ENCODE measurements around the gene ABCC4. TPM values are rescaled to one million over a fixed set of nuclear protein-coding genes. Genes with fewer than 3 reads are reported as not detected.

Gene ABCC4
- total and polyA plus RNA-seq, 9 of the 15 experiments (the other 6 are each of a cell fraction or from before 2014, with no cell fraction given): 9.4 to 46.1 (median 25.4) TPM

DNA sequence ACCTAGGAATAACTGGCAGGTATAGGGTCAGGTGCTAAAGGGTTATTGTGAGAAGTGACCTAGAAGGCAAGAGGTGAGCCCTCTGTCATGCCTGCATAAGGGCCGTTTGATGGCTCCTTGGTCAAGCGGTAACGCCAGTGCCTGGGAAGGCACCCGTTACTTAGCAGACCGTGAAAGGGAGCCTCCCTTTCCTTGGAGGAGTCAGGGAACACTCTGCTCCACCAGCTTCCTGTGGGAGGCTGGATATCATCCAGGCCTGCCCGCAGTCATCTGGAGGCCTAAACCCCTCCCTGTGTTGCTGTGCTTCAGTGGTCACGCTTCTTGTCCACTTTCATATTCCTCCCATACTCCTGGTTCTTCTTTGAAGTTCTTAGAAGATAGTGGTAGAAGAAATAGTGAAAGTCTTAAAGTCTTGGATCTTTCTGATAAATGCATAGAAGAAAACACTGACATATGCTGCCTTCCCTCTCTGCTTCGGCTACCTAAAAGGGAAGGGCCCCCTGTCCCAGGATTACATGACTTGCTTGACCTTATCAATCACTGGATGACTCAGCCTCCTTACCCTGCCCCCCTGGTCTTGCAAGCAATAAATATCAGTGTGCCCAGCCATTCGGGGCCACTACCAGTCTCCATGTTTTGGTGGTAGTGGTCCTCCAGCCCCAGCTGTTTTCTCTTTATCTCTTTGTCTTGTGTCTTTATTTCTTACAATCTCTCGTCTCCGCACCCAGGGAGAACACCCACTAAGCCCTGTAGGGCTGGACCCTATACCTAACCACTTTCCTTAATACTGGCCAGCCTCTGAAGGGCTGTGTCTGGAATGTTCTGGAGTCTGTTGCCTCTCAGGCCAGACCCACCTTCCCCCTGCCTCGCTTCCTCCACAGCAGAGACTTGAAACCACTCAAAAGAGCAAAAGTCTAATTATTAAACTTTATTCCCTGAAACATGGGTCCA lies 16.1 kb upstream of the ABCC4 start (continued):
- TF ChIP-seq, protein P1, sequence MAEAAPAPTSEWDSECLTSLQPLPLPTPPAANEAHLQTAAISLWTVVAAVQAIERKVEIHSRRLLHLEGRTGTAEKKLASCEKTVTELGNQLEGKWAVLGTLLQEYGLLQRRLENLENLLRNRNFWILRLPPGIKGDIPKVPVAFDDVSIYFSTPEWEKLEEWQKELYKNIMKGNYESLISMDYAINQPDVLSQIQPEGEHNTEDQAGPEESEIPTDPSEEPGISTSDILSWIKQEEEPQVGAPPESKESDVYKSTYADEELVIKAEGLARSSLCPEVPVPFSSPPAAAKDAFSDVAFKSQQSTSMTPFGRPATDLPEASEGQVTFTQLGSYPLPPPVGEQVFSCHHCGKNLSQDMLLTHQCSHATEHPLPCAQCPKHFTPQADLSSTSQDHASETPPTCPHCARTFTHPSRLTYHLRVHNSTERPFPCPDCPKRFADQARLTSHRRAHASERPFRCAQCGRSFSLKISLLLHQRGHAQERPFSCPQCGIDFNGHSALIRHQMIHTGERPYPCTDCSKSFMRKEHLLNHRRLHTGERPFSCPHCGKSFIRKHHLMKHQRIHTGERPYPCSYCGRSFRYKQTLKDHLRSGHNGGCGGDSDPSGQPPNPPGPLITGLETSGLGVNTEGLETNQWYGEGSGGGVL (CRISPR knock-in tag; IDR thresholded peaks at IDR 0.05): no peak
- TF ChIP-seq NUFIP1 (IDR thresholded peaks at IDR 0.05; ENCODE audit: partially characterized antibody): no peak
- TF ChIP-seq ELF2 (CRISPR knock-in tag; IDR thresholded peaks at IDR 0.05): no peak
- no peak for TF ChIP-seq ZSCAN32 (CRISPR knock-in tag; IDR thresholded peaks at IDR 0.05)
- no peak for TF ChIP-seq ZNF551 (CRISPR knock-in tag; IDR thresholded peaks at IDR 0.05)
- no peak for TF ChIP-seq HDAC2 (IDR thresholded peaks at IDR 0.05)
- no peak for TF ChIP-seq DDX20 (tag; IDR thresholded peaks at IDR 0.05; ENCODE audit: low read depth)
- no peak for TF ChIP-seq ZFP30 (CRISPR knock-in tag; IDR thresholded peaks at IDR 0.05; ENCODE audit: borderline replicate concordance)
- TF ChIP-seq, protein P2, sequence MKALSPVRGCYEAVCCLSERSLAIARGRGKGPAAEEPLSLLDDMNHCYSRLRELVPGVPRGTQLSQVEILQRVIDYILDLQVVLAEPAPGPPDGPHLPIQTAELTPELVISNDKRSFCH (CRISPR knock-in tag; IDR thresholded peaks at IDR 0.05): no peak
- TF ChIP-seq, protein P2 (tag; IDR thresholded peaks at IDR 0.05): 0 out of 2 replicates have a peak, but pooled peaks have one; percentile 25
- no peak for TF ChIP-seq ZNF561 (CRISPR knock-in tag; conservative IDR thresholded peaks at IDR 0.05)
- TF ChIP-seq ZNF445 (CRISPR knock-in tag; IDR thresholded peaks at IDR 0.05; ENCODE audit: low read depth): no peak
- TF ChIP-seq NR2C2 (CRISPR knock-in tag; IDR thresholded peaks at IDR 0.05): no peak
- TF ChIP-seq NR2C2 (tag; IDR thresholded peaks at IDR 0.05): peak; percentile 30; the same call in 1 of the 2 replicates
- TF ChIP-seq, protein P3, sequence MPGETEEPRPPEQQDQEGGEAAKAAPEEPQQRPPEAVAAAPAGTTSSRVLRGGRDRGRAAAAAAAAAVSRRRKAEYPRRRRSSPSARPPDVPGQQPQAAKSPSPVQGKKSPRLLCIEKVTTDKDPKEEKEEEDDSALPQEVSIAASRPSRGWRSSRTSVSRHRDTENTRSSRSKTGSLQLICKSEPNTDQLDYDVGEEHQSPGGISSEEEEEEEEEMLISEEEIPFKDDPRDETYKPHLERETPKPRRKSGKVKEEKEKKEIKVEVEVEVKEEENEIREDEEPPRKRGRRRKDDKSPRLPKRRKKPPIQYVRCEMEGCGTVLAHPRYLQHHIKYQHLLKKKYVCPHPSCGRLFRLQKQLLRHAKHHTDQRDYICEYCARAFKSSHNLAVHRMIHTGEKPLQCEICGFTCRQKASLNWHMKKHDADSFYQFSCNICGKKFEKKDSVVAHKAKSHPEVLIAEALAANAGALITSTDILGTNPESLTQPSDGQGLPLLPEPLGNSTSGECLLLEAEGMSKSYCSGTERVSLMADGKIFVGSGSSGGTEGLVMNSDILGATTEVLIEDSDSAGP (CRISPR knock-in tag; IDR thresholded peaks at IDR 0.05): no peak
- TF ChIP-seq ZNF212 (CRISPR knock-in tag; IDR thresholded peaks at IDR 0.05): no peak
- TF ChIP-seq CBFA2T2 (conservative IDR thresholded peaks at IDR 0.05): no peak
- peak; percentile 82 for TF ChIP-seq JUND (IDR thresholded peaks at IDR 0.05; ENCODE audit: borderline replicate concordance, low read depth, low read length)
- TF ChIP-seq JUND (tag; IDR thresholded peaks at IDR 0.05; ENCODE audit: borderline replicate concordance, low read depth, low read length): peak; percentile 67; the same call in 1 of the 3 replicates
- TF ChIP-seq ZNF766 (CRISPR knock-in tag; conservative IDR thresholded peaks at IDR 0.05): no peak
- peak; percentile 36; the same call in 1 of the 2 replicates for TF ChIP-seq ZNF263 (CRISPR knock-in tag; IDR thresholded peaks at IDR 0.05; ENCODE audit: borderline replicate concordance)
- no peak for TF ChIP-seq HMG20A (CRISPR knock-in tag; conservative IDR thresholded peaks at IDR 0.05)
- no peak for TF ChIP-seq MEF2D (tag; conservative IDR thresholded peaks at IDR 0.05; ENCODE audit: low read depth)
- no peak for TF ChIP-seq NR3C1 (CRISPR knock-in tag; IDR thresholded peaks at IDR 0.05)
- no peak for TF ChIP-seq BRCA1 (IDR thresholded peaks at IDR 0.05)
- TF ChIP-seq BRCA1 (CRISPR knock-in tag; IDR thresholded peaks at IDR 0.05): no peak

Measured in K562 (cell line).